K562 (cell line): Measurements from ENCODE around the gene MGP. TPM values are rescaled to one million over a fixed set of nuclear protein-coding genes. Genes with fewer than 3 reads are reported as not detected.

Experiments
- ATAC-seq: fragments of 200-7000 bp; cut with Tn5 transposase; 3 replicates; pipeline ENCODE4 v1.9.1; 2020; ENCODE audit warnings: moderate library complexity
- BruUV-seq: library from RNA; stranded (reverse); fragments of 400-500 nt; replicated peaks from 2 replicates; lab custom pipeline; 2021; lab: Mats Ljungman, UMichigan
- CTCF ChIA-PET: fragments of 300-600 bp; formaldehyde crosslinking; extraction: SDS; loops from one replicate; lab custom pipeline; 2021; ENCODE audit warnings: low intra/inter-chr PET ratio; lab: Yijun Ruan, JAX
- POLR2A ChIA-PET: fragments of 300-600, 350-650 bp; sonication (Branson Sonifier 250); formaldehyde crosslinking; extraction: SDS; loops from one replicate; lab custom pipeline; 2021; ENCODE audit warnings: antibody characterized with exemption, inconsistent platforms; lab: Yijun Ruan, JAX
- DNase-seq, 4 experiments: peaks; one replicate each; pipeline versions ENCODE4 v3.0.0 to v3.0.0-alpha.2; 2011 to 2018; ENCODE audit warnings: low spot score in 3 of 4, mixed read lengths in 3 of 4; ENCODE audit errors: extremely low read depth in 1 of 4
- FAIRE-seq: peaks from 2 replicates; lab custom pipeline; 2011; peaks lifted over from hg19 to GRCh38; lab: Jason Lieb, UNC
- H2AFZ ChIP-seq: 2 replicates; pipeline ENCODE4 v1.6.0; 2011; ENCODE audit warnings: low read depth, low read length, control low read depth, inconsistent platforms
- H3K27ac ChIP-seq: fragments of 200-600 bp; 3 replicates; pipeline ENCODE4 v1.8.0; 2011; ENCODE audit warnings: low read depth, mild to moderate bottlenecking, control low read depth, inconsistent platforms, low read length, moderate library complexity, mixed read lengths; ENCODE audit errors: extremely low read depth
- H3K27me3 ChIP-seq, 2 experiments: fragments of 300-600 bp in 1 of 2; 2 replicates in 1 of 2; 3 replicates in 1 of 2; pipeline versions ENCODE4 v1.6.0 to v1.8.0; 2011; ENCODE audit warnings: inconsistent platforms in 2 of 2, low read length in 2 of 2, mild to moderate bottlenecking in 1 of 2, mixed read lengths in 1 of 2, moderate library complexity in 1 of 2; ENCODE audit not compliant: control insufficient read depth in 2 of 2, insufficient read depth in 2 of 2
- H3K36me3 ChIP-seq: fragments of 300-600 bp; 3 replicates; pipeline ENCODE4 v1.8.0; 2011; ENCODE audit warnings: mild to moderate bottlenecking, low read length, inconsistent platforms; ENCODE audit not compliant: control insufficient read depth, insufficient read depth
- H3K4me1 ChIP-seq, 2 experiments: fragments of 200-600 bp in 1 of 2; replicated peaks in 1 of 2; 2 replicates in 1 of 2; 3 replicates in 1 of 2; pipeline versions ENCODE4 v1.5.1 to v1.8.0; 2011; ENCODE audit warnings: inconsistent platforms in 2 of 2, low read length in 2 of 2, mild to moderate bottlenecking in 1 of 2, mixed read lengths in 1 of 2, moderate library complexity in 1 of 2; ENCODE audit not compliant: control insufficient read depth in 2 of 2, insufficient read depth in 2 of 2
- H3K4me2 ChIP-seq: 2 replicates; pipeline ENCODE4 v1.6.1; 2011; ENCODE audit warnings: low read length, control low read depth, inconsistent platforms, mixed read lengths; ENCODE audit not compliant: insufficient read depth
- H3K4me3 ChIP-seq: fragments of 200-600 bp; sonication (generic), shearing (Covaris generic); 2 replicates; pipeline ENCODE4 v1.5.1; 2016; ENCODE audit warnings: control low read depth, inconsistent platforms
- H3K79me2 ChIP-seq: fragments of 200-600 bp; 3 replicates; pipeline ENCODE4 v1.8.0; 2011; ENCODE audit warnings: low read length, inconsistent platforms; ENCODE audit not compliant: control insufficient read depth, insufficient read depth
- H3K9ac ChIP-seq, 2 experiments: 2 replicates each; pipeline versions ENCODE4 v1.6.0 to v1.6.1; 2011; ENCODE audit warnings: low read depth in 2 of 2, low read length in 2 of 2, control low read depth in 1 of 2, inconsistent platforms in 1 of 2, mild to moderate bottlenecking in 1 of 2, mixed read lengths in 1 of 2; ENCODE audit not compliant: insufficient read depth in 1 of 2
- H3K9me1 ChIP-seq: one replicate; pipeline ENCODE4 v1.6.0; 2011; ENCODE audit warnings: inconsistent platforms, mild to moderate bottlenecking, low read length, moderate library complexity; ENCODE audit not compliant: control insufficient read depth, insufficient read depth
- H3K9me3 ChIP-seq: replicated peaks from 2 replicates; pipeline ENCODE4 v1.5.1; 2011; ENCODE audit warnings: low read depth, low read length, inconsistent platforms; ENCODE audit not compliant: control insufficient read depth, insufficient read depth
- H4K20me1 ChIP-seq: replicated peaks from 2 replicates; pipeline ENCODE4 v1.6.1; 2011; ENCODE audit warnings: low read length, inconsistent platforms, mixed read lengths; ENCODE audit not compliant: control insufficient read depth, insufficient read depth
- BACH1 ChIP-seq: fragments of 200-800 bp; sonication (Bioruptor generic); IDR thresholded peaks from 2 replicates; pipeline ENCODE4 v1.6.1; 2016; ENCODE audit warnings: missing genetic modification characterization, missing compliant biosample characterization
- FOSL1 ChIP-seq: fragments of 200-800 bp; sonication (Bioruptor generic); conservative IDR thresholded peaks from 2 replicates; pipeline ENCODE4 v1.6.1; 2016; ENCODE audit warnings: missing genetic modification characterization, missing compliant biosample characterization
- ZFP36 ChIP-seq: fragments of 150-350 bp; IDR thresholded peaks from 2 replicates; pipeline ENCODE4 v1.6.1; 2018; ENCODE audit warnings: low read length, low read depth; ENCODE audit not compliant: partially characterized antibody
- WGBS: fragments of 100-300 bp; shearing (Covaris generic); methylation state at CpG from one replicate; pipeline ENCODE4 v1.1.6; 2016; ENCODE audit warnings: low coverage, mixed read lengths; ENCODE audit not compliant: insufficient coverage; ENCODE audit errors: missing lambda C conversion rate; 5-methylcytosine and 5-hydroxymethylcytosine counted together
- in situ Hi-C: fragments of 300-500 bp; cut with MboI; formaldehyde crosslinking; loops from 4 replicates; pipeline ENCODE4 v1.15.0; 2018; ENCODE audit warnings: inconsistent platforms, mixed read lengths
- intact Hi-C: fragments of 100-400 bp; cut with micrococcal nuclease; formaldehyde crosslinking; loops from 2 replicates; pipeline ENCODE4 v1.14.2; 2022
- polyA plus RNA-seq, 8 experiments: library from polyadenylated mRNA; depleted of rRNA in 4 of 8; stranded (reverse) in 5 of 8; unstranded in 3 of 8; fragments of >200 nt; fragmentation: Nextera tagmentation in 2 of 8; fragmentation: Illumina TruSeq in 1 of 8; extraction: Ambion mirVana in 2 of 8; extraction: Trizol in 1 of 8; gene quantifications; 2 replicates each; pipeline versions ENCODE4 v1.2.1 to v1.2.3, GENCODE V29; 2011 to 2014; ENCODE audit warnings: inconsistent platforms in 1 of 8, missing spikeins in 1 of 8
- total RNA-seq, 7 experiments: library from RNA; depleted of rRNA in 6 of 7; stranded (reverse); fragments of >200 nt in 6 of 7; fragmentation: Illumina TruSeq in 2 of 7; extraction: Trizol in 2 of 7; gene quantifications; 2 replicates each; pipeline versions ENCODE4 v1.2.1 to v1.2.3, GENCODE V29; 2011 to 2021; ENCODE audit warnings: low replicate concordance in 1 of 7
- TF ChIP-seq, protein P1 (sequence below), 2 experiments: fragments of 450-650 bp; IDR thresholded peaks; 2 replicates each; pipeline ENCODE4 v1.6.1; 2016; ENCODE audit warnings: mild to moderate bottlenecking in 2 of 2, borderline replicate concordance in 1 of 2, low read depth in 1 of 2, moderate library complexity in 1 of 2

Gene MGP
- total and polyA plus RNA-seq, 9 of the 15 experiments (the other 6 are each of a cell fraction or from before 2014, with no cell fraction given) = 1.2 TPM; not detected in 8

DNA sequence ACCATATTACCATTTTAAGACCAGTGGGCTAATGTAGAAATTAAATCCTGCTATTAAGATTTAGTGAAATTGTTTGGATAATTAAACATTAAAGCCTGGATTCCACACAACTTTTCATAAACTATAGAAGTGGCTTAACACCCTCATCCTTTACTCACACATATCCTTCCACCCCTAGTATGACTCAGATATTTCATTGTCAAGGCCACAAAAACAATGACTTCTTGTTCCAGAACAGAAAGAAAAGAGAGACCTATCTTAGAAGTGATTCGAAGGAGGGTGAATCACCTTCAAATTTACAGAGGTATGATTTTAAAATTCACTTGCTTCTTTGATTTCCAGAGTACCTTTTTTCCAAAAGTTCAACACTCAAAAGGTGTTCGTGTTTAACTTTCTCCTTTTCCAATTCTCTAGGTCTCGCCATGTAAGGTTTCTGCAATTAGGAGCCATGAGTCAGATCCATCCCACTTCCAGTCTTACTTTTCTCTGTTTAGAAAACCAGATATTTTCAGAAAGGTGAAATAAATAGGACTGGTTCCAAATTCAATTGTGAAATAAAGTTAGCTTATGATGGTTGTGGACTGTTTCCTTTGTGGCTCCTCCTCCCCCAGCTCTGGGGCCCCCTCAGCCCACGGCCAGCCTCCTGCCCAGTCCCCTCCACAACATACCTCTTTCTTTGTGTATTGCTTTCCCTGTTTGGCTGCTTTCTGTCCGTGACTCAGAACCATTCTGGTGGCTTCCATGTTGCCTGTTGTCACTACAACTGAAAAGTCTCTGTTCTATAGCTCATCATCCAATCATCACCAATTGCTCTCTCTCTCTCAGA lies 24.6 kb upstream of the MGP start:
- FAIRE-seq (no peak), DNase-seq (no peak), ATAC-seq (no peak)
- Histone ChIP-seq H3K79me2 (no peaks in the 10 kb centered on the region), H3K9ac (no peak overlapping the region), H3K4me1 (no peaks in the 10 kb centered on the region), H3K27ac (no peak overlapping the region), H3K4me3 (no peak overlapping the region), H4K20me1 (no peaks in the 10 kb centered on the region), H3K9me3 (no peaks in the 10 kb centered on the region), H2AFZ (0 out of 2 replicates have a peak overlapping the region, but pooled peaks have one; percentile 23), H3K9me1 (no peaks in the 10 kb centered on the region), H3K4me2 (no peak overlapping the region), H3K36me3 (no peaks in the 10 kb centered on the region), H3K27me3 (no peaks in the 10 kb centered on the region)
- TF ChIP-seq, protein P1, sequence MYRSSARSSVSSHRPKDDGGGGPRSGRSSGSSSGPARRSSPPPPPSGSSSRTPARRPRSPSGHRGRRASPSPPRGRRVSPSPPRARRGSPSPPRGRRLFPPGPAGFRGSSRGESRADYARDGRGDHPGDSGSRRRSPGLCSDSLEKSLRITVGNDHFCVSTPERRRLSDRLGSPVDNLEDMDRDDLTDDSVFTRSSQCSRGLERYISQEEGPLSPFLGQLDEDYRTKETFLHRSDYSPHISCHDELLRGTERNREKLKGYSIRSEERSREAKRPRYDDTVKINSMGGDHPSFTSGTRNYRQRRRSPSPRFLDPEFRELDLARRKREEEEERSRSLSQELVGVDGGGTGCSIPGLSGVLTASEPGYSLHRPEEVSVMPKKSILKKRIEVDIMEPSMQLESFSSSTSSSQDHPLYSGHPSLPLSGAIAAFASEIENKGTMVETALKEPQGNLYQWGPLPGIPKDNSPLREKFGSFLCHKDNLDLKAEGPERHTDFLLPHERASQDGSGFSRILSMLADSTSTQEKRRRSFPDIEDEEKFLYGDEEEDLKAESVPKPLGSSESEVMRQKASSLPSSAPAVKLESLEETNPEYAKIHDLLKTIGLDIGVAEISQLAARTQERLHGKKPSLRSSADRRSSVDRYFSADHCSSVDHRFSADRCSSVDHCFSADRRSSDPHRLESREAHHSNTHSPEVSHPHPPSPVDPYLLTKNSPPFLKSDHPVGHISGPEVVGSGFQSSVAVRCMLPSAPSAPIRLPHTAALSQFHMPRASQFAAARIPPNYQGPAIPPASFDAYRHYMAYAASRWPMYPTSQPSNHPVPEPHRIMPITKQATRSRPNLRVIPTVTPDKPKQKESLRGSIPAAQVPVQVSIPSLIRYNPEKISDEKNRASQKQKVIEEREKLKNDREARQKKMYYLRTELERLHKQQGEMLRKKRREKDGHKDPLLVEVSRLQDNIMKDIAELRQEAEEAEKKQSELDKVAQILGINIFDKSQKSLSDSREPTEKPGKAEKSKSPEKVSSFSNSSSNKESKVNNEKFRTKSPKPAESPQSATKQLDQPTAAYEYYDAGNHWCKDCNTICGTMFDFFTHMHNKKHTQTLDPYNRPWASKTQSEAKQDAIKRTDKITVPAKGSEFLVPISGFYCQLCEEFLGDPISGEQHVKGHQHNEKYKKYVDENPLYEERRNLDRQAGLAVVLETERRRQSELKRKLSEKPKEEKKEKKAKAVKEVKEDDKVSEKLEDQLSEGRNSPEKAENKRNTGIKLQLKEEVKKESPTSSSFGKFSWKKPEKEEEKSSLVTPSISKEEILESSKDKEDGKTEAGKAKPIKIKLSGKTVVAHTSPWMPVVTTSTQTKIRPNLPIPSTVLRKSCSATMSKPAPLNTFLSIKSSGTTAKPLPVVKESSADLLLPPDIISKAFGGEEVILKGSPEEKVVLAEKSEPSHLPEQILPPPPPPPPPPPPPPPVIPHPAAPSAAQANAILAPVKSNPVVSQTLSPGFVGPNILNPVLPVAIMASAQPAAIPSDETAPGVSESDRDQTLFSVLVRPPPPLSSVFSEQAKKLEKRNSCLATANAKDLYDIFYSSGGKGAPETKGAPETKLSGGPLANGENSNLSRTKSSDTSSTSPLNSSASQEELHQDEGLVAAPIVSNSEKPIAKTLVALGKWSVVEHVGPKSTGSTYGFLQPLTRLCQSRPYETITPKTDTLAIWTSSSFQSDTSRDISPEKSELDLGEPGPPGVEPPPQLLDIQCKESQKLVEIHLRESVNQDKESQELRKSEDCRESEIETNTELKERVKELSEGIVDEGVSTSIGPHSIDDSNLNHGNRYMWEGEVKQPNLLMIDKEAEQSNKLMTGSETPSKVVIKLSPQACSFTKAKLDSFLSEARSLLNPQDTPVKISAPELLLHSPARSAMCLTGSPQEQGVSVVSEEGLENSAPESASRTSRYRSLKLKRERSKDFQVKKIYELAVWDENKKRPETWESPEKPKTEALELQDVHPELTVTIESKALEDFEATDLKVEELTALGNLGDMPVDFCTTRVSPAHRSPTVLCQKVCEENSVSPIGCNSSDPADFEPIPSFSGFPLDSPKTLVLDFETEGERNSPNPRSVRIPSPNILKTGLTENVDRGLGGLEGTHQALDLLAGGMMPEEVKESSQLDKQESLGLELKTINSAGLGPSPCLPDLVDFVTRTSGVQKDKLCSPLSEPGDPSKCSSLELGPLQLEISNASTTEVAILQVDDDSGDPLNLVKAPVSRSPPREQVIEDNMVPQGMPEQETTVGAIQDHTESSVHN (IDR thresholded peaks at IDR 0.05; ENCODE audit: borderline replicate concordance in 1 of 2, low read depth in 1 of 2) = no peak
- no peak for TF ChIP-seq ZFP36
- TF ChIP-seq FOSL1 (tag) = peak; percentile 5; the same call in 1 of the 2 replicates
- TF ChIP-seq BACH1 (tag) = no peak
- intact Hi-C loops = no loop called here
- in situ Hi-C loops = no loop called here
- POLR2A ChIA-PET = no interaction called here
- BruUV-seq = no TSS peak
- CTCF ChIA-PET = no interaction called here
- 9% methylated on average over 5 of the region's 5 CpGs for WGBS
